Activated CD8-positive, alpha-beta memory T cell treated with anti-CD3 and anti-CD28 coated beads for 4 hours (primary cell): ENCODE data around the gene CAMKMT.

ENCODE experiments used
- DNase-seq, 2 donors: peaks; one replicate each; pipeline ENCODE4 v3.0.0-alpha.2; 2020; ENCODE audit warnings: low read depth in 2 of 2

Gene CAMKMT

GRCh38 chr2:44799105-44799504 is 437.4 kb downstream of the CAMKMT start:
- DNase-seq, result no peak

GRCh38 chr2:44799754-44800153 is 438.0 kb downstream of the CAMKMT start:
- no peak for DNase-seq

GRCh38 chr2:44801289-44801840 is 439.6 kb downstream of the CAMKMT start:
- DNase-seq, result no peak

- DNase-seq, result no peak
Observed at GRCh38 chr2:44801841-44802776, 440.4 kb downstream of the CAMKMT start.

GRCh38 chr2:44802777-44803424 is 441.2 kb downstream of the CAMKMT start:
- no peak for DNase-seq

- DNase-seq, result no peak
Observed at GRCh38 chr2:44804406-44805265, 442.9 kb downstream of the CAMKMT start.

GRCh38 chr2:44805401-44806235 is 443.9 kb downstream of the CAMKMT start:
- DNase-seq, result no peak

- DNase-seq, result no peak
Observed at GRCh38 chr2:44807201-44808025, 445.7 kb downstream of the CAMKMT start.

- no peak for DNase-seq
Observed at GRCh38 chr2:44810892-44811530, 449.3 kb downstream of the CAMKMT start.

- DNase-seq, result no peak
Observed at GRCh38 chr2:44813165-44813564, 451.4 kb downstream of the CAMKMT start.

GRCh38 chr2:44813658-44814057 is 451.9 kb downstream of the CAMKMT start:
- no peak for DNase-seq

GRCh38 chr2:44817256-44817655 is 455.5 kb downstream of the CAMKMT start:
- DNase-seq, result no peak

GRCh38 chr2:44817673-44818335 is 456.1 kb downstream of the CAMKMT start:
- DNase-seq, result no peak

- DNase-seq, result no peak
Observed at GRCh38 chr2:44819061-44819460, 457.3 kb downstream of the CAMKMT start.

- no peak for DNase-seq
Observed at GRCh38 chr2:44821500-44821899, 459.8 kb downstream of the CAMKMT start.

- DNase-seq, result no peak
Observed at GRCh38 chr2:44822174-44822573, 460.4 kb downstream of the CAMKMT start.
